Adipose tissue (tissue), 3 donors: ENCODE data around the gene PGLYRP4. TPM values are rescaled to one million over a fixed set of nuclear protein-coding genes. Genes with fewer than 3 reads are reported as not detected.

Experiments used
- H3K27ac ChIP-seq: one replicate; pipeline ENCODE4 v1.5.1; 2013; ENCODE audit warnings: low read depth, low read length
- WGBS, 3 donors: extraction: QIAGEN DNeasy Blood & Tissue Kit; methylation state at CpG; one replicate each; pipeline ENCODE4 v1.1.7; 2013; 5-methylcytosine and 5-hydroxymethylcytosine counted together
- polyA plus RNA-seq, 3 donors: library from polyadenylated mRNA; stranded (reverse); fragments of 200-250 nt; gene quantifications; one replicate each; pipeline ENCODE4 v1.2.3, GENCODE V29; 2013
- donor health status: healthy with polysubstance abuse.
- donor health status: Bipolar disorder and iron deficiency.
- donor health status: healthy.

Gene PGLYRP4
- polyA plus RNA-seq, 3 donors: not detected

DNA sequence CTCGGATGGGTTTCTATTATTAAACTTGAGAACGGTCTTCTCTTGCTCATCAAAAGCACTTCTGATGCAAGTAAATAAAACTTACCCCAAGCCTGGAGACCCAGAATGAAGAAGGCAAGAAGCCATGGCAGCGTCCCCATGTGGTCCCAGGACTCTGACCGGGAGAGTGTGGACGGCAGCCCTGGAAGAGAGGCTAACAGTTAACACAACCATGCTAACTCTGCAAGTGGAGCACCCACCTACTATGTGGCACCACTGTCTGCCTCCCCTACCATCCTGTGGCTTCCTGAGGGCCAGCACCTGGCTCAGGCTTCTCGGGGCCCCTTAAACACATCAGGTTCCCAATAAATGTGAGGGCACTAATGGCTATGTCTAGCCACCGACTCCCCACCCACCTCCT, 38.1 kb downstream of the PGLYRP4 start:
- H3K27ac ChIP-seq: no peak overlapping the region
- 70 to 76% (median 71%) methylated on average over 7 of the region's 7 CpGs for WGBS, 3 donors

DNA sequence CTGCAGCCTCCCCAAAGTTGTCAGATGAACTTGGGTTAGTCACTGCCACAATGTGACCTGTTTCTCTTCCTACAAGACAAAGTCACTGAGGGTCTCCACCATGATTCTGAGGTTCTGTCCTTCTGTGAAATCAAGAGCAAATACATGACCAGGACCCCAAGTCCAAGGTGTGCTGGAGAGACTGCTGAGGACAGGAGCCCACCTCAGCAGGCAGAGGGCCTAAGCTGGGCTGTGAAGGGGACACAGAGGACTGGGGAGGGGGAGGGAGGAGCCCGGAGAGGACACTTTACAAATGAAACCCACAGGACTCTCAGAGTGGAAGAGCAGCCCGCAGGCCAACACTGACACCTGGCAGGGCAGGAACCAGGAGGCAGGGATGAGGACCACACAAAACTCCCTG, 39.2 kb downstream of the PGLYRP4 start:
- WGBS, 3 donors: 43 to 84% (median 77%) methylated on average over 2 of the region's 2 CpGs
- H3K27ac ChIP-seq: no peak overlapping the region

DNA sequence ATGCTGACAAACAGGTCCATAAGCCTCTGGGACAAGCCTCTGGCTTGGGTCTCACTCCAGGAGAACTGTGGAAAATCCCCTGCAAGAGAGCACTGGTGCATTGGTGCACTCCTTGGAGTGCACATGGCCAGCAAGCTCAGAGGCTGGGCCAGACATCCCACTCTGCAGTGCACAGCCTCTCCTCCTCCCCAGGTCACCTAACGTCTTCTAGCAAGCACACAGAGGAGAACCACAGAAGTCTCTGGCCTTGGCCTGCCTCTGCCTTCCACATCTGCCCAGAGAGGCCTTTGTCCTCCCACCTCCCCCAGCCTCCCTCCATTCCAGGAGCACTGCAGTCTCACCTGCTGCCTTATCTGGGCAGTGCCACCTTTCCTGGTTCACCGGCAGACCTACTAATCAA, 40.1 kb downstream of the PGLYRP4 start:
- WGBS, 3 donors: 73 to 74% (median 73%) methylated on average over 2 of the region's 2 CpGs

DNA sequence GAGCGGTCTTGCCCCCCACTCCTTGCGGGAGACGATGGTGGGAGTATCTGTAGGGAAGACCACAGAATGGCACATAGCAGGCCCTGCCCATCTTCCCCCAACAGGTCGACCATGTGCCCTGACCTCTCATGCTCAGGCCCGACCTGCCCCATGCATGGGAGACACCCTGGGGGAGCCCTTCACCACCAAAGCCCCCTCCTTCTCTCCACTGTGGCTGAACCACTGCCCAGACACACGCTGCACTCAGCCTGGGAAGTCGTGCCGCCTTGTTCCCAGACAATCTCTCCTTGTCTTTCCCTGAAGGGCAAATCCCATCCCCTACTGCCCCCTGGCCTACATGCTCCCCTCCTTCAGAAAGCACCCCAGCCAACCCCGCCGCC, 41.4 kb downstream of the PGLYRP4 start:
- no peak overlapping the region for H3K27ac ChIP-seq
- 84 to 88% (median 84%) methylated on average over 9 to 10 of the region's 10 CpGs for WGBS, 3 donors

More for the DNA sequence above, 40.1 kb downstream of the PGLYRP4 start:
- no peak overlapping the region for H3K27ac ChIP-seq

DNA sequence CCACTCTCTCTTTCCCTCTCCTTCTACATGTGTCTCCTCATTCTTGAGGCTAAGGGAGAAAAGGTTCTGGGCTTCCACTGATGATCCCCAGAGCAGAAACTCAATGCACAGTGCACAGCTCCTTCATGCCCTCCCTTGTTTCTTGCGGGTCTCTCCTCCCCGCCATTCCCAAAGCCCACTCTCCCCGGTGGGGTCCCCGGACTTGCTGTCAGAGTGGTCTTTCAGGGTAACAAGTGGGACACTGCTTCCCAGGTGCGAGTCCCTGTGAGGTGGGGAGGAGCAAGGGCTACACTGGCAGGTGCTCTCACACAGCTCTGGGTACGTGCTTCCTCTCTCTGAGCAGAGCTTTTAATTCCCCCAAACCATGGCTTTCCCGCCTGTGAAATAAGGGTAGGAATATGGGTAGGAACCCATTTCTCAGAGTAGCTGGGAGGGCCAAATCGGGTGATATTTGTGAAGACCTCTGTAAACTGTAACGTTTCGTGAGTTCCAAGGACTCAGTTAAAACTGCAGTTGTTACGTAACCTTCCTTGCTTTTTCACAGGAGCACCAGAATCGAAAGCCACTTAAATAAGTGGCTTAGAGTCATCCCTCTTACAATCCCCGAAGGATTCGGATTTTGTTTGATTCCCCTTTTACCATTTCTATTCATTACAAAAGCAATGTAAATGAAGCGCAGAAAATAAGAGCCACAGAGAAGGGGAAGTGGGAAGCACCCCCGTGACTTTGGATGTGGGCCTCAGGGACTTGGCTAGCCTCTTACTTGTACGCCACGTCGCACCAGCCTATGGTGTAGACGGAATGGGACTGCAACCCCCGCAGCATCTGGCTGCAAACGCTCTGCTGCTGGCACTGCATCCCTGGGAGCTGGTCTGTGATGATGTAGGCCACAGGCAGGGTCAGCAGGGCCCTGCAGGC, 42.1 kb downstream of the PGLYRP4 start:
- 73 to 79% (median 76%) methylated on average over 22 of the region's 22 CpGs for WGBS, 3 donors
- H3K27ac ChIP-seq: no peak overlapping the region

DNA sequence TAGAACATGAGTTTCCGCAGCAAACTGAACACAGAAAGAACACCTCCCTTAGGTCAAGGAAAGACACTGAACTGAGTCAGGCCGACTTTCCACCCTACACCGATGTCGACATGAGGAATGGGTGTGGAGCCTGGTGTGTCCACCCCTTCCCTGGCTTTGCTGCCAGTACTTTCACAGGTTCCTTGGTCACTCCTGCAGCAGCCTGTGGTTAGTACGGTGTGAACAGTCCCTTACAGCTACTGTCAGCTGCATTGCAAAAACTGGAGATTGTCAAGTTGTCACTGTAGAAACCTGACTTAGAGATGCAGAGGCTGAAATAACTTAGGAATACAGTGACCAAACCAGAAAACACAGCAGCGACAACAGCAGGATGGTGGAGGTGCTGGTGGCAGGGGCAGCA, 43.0 kb downstream of the PGLYRP4 start:
- 80 to 85% (median 85%) methylated on average over 6 of the region's 6 CpGs for WGBS, 3 donors
- H3K27ac ChIP-seq: no peak overlapping the region

DNA sequence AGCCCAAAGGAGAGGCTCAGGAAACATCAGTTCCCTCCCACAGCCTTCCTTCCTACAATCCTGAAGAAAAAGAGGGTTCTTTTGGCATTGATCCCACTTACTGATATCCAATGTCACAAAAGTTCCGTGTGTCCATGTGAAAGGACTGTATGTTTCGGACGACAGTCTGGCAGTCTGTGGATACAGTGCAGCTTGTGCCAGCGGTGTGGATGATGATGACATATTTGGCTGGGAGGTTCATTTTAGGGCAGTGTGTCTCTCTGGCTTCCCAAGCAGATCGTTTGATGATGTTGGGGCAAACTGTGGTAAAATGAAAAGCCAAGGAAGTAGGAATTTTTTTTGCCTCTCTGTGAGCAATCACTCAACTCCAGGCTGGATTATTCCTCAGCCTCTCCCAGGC, 46.3 kb downstream of the PGLYRP4 start:
- WGBS, 3 donors: 55 to 64% (median 62%) methylated on average over 5 of the region's 5 CpGs
- H3K27ac ChIP-seq: no peak overlapping the region

DNA sequence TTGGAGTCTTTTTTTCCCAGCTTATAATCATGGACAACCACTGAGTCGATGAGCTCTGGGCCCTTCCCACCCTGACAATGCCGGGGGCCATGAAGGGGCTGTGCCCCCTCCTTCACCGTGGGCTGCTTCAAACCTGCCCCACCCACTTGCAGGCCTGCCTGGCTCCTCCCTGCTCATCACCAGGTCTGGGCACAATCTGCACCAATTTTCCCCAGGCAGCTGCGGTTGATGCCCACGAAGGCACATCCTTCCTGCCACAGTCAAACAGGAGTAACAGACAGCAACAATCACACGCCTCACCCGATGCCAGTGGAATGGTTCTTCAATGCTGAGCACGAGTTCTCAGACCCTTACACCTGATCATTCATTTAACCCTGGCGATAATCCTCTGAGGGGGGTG, 54.8 kb downstream of the PGLYRP4 start:
- no peak overlapping the region for H3K27ac ChIP-seq
- 48 to 69% (median 59%) methylated on average over 9 of the region's 9 CpGs for WGBS, 3 donors

DNA sequence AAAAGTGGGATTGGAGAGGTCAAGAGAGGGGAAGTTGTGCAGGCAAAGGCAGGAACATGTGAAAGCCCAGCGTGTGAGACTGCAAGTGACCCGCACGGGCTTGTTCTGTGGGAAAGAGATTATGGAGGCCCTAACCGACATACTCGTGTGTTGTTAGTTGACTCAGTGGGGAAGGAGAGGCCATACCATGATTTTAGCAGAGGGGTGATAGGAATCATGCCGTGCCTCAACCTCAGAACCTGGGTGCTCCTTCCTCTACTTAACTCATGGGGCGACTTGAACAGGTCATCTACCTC, 55.2 kb downstream of the PGLYRP4 start:
- H3K27ac ChIP-seq: no peak overlapping the region
- WGBS, 3 donors: 70 to 72% (median 72%) methylated on average over 7 of the region's 7 CpGs

DNA sequence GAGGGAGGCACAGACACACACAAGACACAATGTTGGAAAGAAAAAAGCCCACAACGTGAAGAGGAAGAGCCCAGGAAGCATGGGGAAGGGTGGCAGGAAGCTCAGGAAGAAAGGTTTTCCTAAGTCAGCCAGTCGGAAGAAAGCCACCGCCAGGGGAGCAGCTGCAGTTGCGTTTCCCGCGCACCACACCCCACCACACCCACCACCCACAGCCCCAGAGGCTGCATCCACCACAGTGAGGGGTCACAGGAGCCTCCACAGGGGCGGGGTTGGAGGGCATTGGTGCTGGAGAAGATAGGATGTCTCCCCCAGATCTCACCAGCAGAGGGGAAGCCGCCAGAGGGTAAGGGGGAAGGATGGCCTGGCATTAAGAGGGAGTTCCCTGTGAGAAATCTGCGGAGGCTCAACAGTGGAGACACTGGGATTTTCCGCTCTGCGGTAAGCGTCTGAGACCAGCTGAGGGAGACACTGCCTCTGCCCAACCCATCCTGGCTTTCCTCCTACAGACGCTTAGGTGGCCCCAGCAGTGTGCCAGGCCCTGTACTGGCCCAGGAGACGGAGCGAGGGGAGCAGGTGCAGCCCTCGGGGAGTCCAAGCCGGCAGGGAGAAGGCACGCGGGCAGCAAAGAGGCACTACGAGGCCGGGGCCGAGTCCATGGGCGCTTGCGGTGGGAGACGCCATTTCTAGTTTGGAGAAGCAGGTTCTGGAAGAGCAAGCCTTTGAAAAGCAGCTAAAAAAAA, 55.7 kb downstream of the PGLYRP4 start:
- H3K27ac ChIP-seq: no peak overlapping the region
- WGBS, 3 donors: 60 to 67% (median 63%) methylated on average over 25 of the region's 25 CpGs

DNA sequence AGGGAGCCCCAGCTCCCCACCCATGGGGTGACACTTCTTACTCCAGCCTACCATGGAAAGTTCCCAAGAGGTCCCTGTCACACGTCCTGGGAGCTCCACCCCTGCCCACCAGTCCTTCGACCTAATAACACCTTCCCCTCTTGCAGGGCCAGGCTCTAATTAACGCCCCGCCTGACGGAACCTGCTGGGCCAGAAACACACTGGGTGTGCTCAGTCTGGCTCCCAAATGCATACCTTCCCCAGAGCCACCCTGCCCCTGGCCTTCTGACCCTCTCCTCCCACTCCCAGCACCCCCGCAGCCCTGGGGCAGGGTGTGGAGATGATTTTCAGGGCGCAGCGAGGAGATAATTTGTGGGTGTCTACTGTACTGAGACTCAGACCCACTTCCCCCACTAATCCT, 56.5 kb downstream of the PGLYRP4 start:
- H3K27ac ChIP-seq: no peak overlapping the region
- 41 to 69% (median 67%) methylated on average over 8 of the region's 8 CpGs for WGBS, 3 donors

DNA sequence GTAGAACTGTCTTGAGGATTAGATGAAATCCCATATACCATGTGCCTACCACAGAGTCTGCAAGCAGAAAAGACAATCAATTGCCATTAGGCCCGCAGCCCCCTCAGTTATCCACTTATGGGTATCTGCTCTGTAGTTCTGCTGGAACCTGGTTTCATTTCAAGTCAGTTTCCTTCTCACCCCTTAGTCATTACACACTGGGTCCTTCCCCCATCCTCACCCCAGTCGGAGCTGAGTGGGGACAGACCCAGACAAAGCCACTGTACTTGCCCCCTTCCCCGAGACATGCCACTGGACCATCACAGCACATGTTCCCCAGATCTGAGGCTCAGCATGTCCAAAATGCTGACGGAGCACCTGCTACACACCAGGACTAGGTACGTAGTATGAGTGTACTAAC, 57.1 kb downstream of the PGLYRP4 start:
- H3K27ac ChIP-seq: no peak overlapping the region
- 81 to 91% (median 86%) methylated on average over 5 of the region's 5 CpGs for WGBS, 3 donors

DNA sequence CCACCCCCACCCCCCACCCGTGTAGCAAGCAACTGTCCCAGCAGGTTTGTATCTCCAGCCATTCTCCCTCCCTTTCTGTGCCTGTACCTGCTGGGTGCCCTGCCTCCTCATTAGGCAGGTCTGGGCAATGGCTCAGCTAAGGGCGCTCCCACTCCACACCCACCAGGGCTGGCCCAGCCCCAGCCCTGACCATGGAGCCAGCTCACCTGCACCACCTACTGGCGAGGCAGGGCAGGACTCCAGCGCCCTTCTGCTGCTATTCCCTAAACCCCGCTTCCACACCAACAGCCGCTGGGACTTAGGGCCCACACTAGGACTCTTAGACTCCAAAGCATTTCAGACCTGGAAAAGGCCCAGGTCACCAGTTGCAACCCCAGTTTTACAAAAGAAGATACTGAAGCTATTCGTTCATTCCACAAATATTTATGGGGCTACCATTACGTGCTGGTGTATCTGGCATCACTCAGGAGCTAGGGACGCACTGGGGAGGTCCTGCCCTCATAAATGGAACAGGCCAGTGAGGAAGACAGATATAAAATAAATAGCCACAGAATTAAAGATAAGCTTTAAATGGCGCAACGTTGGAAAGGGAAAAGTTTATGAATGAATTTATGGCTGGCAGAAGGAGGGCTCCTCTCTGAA, 59.9 kb downstream of the PGLYRP4 start:
- 55 to 67% (median 63%) methylated on average over 11 of the region's 11 CpGs for WGBS, 3 donors

More for the DNA sequence above, 59.9 kb downstream of the PGLYRP4 start:
- H3K27ac ChIP-seq: no peak overlapping the region

Other genes starting within 250 kb of the PGLYRP4 start
- 1 to 10 TPM in 1 of 3 donors, under 1 TPM in 1, not detected in 1; 0.90 to 1.1 TPM for gene SPRR2F, start 235.3 kb downstream of the PGLYRP4 start, polyA plus RNA-seq
- gene SPRR2G, start 198.0 kb downstream of the PGLYRP4 start, polyA plus RNA-seq: not detected
- not detected for gene LELP1, start 145.4 kb downstream of the PGLYRP4 start, polyA plus RNA-seq
- 1 to 10 TPM in 1 of 3 donors, not detected in 2; 1.0 TPM for gene PRR9, start 131.3 kb downstream of the PGLYRP4 start, polyA plus RNA-seq
- not detected for gene LORICRIN, start 89.2 kb downstream of the PGLYRP4 start, polyA plus RNA-seq
- not detected for gene PGLYRP3, start 35.9 kb downstream of the PGLYRP4 start, polyA plus RNA-seq
- gene S100A9, start 9.0 kb upstream of the PGLYRP4 start, polyA plus RNA-seq: 1,000 to 10,000 TPM in 2 of 3 donors, 100 to 1,000 TPM in 1; 139 to 5,641 (median 2,681) TPM
- 100 to 1,000 TPM in 2 of 3 donors, 1 to 10 TPM in 1; 6.1 to 551 (median 150) TPM for gene S100A12, start 26.8 kb upstream of the PGLYRP4 start, polyA plus RNA-seq
- 1,000 to 10,000 TPM in 2 of 3 donors, 10 to 100 TPM in 1; 51.8 to 2,570 (median 1,218) TPM for gene S100A8, start 42.2 kb upstream of the PGLYRP4 start, polyA plus RNA-seq
- gene S100A7A, start 67.7 kb upstream of the PGLYRP4 start, polyA plus RNA-seq: not detected
- under 1 TPM in 1 of 3 donors, not detected in 2; 0.76 TPM for gene S100A7, start 111.8 kb upstream of the PGLYRP4 start, polyA plus RNA-seq
- gene S100A6, start 187.2 kb upstream of the PGLYRP4 start, polyA plus RNA-seq: 1,000 to 10,000 TPM in 2 of 3 donors, 100 to 1,000 TPM in 1; 125 to 3,055 (median 1,599) TPM
- under 1 TPM in 1 of 3 donors, not detected in 2; 0.90 TPM for gene S100A5, start 192.1 kb upstream of the PGLYRP4 start, polyA plus RNA-seq
- 1,000 to 10,000 TPM in 1 of 3 donors, 100 to 1,000 TPM in 1, 10 to 100 TPM in 1; 46.0 to 3,087 (median 447) TPM for gene S100A4, start 197.0 kb upstream of the PGLYRP4 start, polyA plus RNA-seq
- gene S100A3, start 200.4 kb upstream of the PGLYRP4 start, polyA plus RNA-seq: 1 to 10 TPM in 2 of 3 donors, under 1 TPM in 1; 0.37 to 7.2 (median 7.0) TPM
- 1 to 10 TPM in 2 of 3 donors, under 1 TPM in 1; 0.52 to 4.4 (median 2.1) TPM for gene S100A2, start 217.0 kb upstream of the PGLYRP4 start, polyA plus RNA-seq